ENCODE measurements around the gene SLC22A3. TPM values are rescaled to one million over a fixed set of nuclear protein-coding genes. Genes with fewer than 3 reads are reported as not detected.

SLC22A3 gene
- total and polyA plus RNA-seq, 2 of the 13 experiments (the other 11 are each of a cell fraction or from before 2014, with no cell fraction given): 12.0 to 31.5 TPM

DNA sequence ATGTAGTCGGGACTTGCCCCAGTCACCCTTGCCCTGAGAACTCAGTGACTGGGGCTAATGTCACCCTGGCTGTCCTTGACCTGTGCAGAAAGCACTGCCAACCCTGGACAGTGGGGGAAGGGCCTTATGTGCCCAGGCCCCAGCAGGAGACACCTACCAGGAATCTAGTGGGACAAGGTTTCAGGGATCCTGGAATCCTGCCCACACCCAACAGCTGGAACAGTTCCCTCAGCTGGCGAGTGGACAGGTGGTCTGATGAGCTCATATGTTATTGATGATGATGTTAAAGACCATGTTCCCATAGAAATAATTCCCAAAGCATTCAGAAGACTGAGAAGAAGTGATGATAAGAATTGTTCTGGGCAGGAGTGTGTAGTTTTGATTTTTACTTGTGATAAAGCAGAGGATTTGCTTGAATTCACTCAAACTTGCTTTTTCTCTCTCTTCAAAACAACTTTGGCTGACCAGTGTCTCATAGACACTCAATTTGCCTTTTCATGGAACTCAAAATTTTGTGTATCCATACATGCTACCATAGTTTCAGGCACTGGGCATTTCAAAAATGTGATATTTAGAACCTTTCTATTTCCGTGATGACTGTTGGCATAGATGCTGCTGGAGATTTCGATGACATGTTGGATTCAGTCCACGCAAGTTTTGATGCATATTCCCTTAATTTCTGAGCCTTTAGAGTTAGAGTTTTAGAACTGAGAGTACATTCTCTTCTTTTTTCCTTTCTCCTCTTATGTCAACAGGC lies 79.3 kb downstream of the SLC22A3 start (continued):
- no peak for TF ChIP-seq ZNF580 (CRISPR knock-in tag; IDR thresholded peaks at IDR 0.05; ENCODE audit: borderline replicate concordance, low read depth)

- Histone ChIP-seq H3K4me3 (replicated peaks in 1 of 3; ENCODE audit: insufficient read depth in 1 of 3, low read depth in 2 of 3, low read length in 3 of 3) (no peak overlapping the region), H3K9me3 (ENCODE audit: low read length) (no peaks in the 10 kb centered on the region), H3K27ac (ENCODE audit: extremely low read length, insufficient read depth, low read length) (no peak overlapping the region), H2AFZ (ENCODE audit: low read length) (no peak overlapping the region), H3K4me2 (ENCODE audit: low read depth, low read length) (no peak overlapping the region), H3K27me3 (ENCODE audit: control insufficient read depth in 1 of 2, insufficient read depth in 2 of 2, low read length in 2 of 2) (no peaks in the 10 kb centered on the region), H3K4me1 (ENCODE audit: insufficient read depth, low read length) (no peaks in the 10 kb centered on the region), H3K9ac (ENCODE audit: insufficient read depth, low read depth, low read length) (no peak overlapping the region), H3K79me2 (ENCODE audit: insufficient read depth, low read length) (no peaks in the 10 kb centered on the region), H4K20me1 (ENCODE audit: insufficient read depth, low read length) (no peaks in the 10 kb centered on the region), H3K36me3 (replicated peaks in 1 of 2; ENCODE audit: control insufficient read depth in 1 of 2, insufficient read depth in 2 of 2, low read length in 2 of 2) (peaks cover 0 to 5% of the 10 kb centered on the region in 2 experiments; a peak in 2 of 5 replicates)
- 76% methylated on average over 4 of the region's 4 CpGs for WGBS (ENCODE audit: low lambda C conversion rate)
- FAIRE-seq (no peak), ATAC-seq (no peak), DNase-seq (ENCODE audit: low spot score) (no peak)
- BruUV-seq (replicated peaks): no TSS peak
- TF ChIP-seq ZNF264 (CRISPR knock-in tag; IDR thresholded peaks at IDR 0.05) (no peak), EZH2 (conservative IDR thresholded peaks at IDR 0.05; ENCODE audit: low read depth, low read length) (no peak), FOXK2 (IDR thresholded peaks at IDR 0.05) (no peak), TCF7L2 (IDR thresholded peaks at IDR 0.05; ENCODE audit: low read depth, low read length) (no peak), REL (CRISPR knock-in tag; conservative IDR thresholded peaks at IDR 0.05) (no peak)
- in situ Hi-C loops (cut with HindIII; ENCODE audit: extremely low pct_ligation_motif_present, low pct_unique_long_range_greater_than_20kb) (no loop called here), intact Hi-C loops (cut with micrococcal nuclease; ENCODE audit: unreplicated experiment) (no loop called here)
- CTCF ChIA-PET (ENCODE audit: low intra/inter-chr PET ratio, low total read pairs): no interaction called here
- POLR2A ChIA-PET: no interaction called here
These were observed 79.9 kb downstream of the SLC22A3 start for GRCh38 chr6:160428069-160428430.

All from HepG2 (cell line).